Melanocyte of skin (primary cell): ENCODE results near the gene DEFB123. TPM values are rescaled to one million over a fixed set of nuclear protein-coding genes. Genes with fewer than 3 reads are reported as not detected.

Experiments used
- total RNA-seq, 2 donors: library from RNA; depleted of rRNA; stranded (reverse); fragments of >200 nt; gene quantifications; 2 replicates each; pipeline ENCODE4 v1.2.3, GENCODE V29; 2012

Gene DEFB123
- total RNA-seq, result not detected

DNA sequence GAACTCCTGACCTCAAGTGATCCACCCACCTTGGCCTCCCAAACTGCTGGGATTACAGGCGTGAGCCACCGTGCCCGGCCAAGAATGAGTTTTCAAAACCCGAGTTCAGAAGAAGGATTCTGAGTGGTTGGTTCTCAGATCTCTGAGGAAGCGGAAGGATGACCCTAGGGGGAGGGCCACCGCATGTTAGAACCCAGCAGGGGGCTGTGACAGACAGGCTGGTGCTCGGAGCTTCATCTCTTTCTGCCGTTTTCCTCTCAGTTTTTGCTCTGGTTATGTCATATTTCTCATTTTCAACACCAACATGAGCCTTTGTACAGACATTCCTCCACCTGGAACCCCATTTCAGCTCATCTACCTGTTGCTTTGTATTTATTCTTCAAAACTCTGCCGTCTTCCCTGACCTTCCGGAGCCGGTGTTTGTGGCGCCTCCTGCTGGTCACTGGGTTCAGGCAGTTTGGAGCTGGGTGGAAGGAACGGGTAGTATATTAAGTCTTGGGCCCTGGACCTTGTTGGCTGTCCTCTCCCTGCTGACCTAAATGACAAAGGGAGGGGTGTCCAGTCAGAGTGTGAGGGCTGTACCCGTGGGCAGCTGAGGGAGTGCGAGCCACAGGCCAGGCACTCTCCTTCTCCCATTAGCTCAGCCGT, at the start of gene DEFB123:
DEFB123 (plus strand) TSS at position 621 of the 648 bp plus-strand sequence. CDS start 67 bp downstream, outside the sequence.

GRCh38 chr20:31406115-31406514, 34.3 kb upstream of the DEFB123 start, which contains the start of gene DEFB121:
Gene DEFB121 (minus strand): TSS chr20:31406215. CDS start chr20:31406152, 63 bp downstream.

DNA sequence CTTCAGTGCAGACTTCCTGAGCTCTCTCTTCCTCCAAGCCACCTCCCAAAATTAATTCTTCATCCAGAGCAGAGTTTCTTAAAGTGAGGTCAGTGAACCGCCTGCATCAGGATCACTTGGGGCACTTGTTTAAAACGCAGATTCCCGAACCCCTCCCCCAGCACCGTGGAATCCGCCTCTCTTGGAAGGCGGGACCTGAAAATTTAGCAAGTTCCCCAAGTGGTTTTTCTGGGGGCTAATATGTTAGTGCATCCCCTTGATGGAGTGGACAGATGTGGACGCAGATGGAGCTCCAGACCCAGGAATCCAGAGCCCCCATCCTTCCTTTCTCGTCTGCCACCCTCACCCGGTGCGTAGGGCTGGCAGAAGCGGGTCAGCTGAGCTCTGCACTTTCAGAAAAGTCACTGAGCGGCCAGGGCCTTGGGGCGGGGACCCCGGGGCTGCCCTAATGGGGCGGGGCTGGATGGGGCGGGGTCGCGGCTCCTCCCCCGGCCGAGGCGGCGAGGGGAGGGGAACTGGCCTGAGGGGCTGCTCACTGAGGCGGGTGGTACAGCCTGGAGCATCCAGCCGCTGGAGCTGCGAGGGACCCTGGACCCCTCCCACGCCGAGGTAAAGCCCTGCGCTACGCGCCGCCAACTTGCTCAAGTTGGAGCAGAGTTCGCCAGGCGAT, 34.5 kb downstream of the DEFB123 start, which contains the start of the genes DEFB124 and REM1:
DEFB124 (minus strand) TSS at position 370 of the 670 bp plus-strand sequence. CDS start 2,114 bp downstream, outside the sequence.
REM1 (plus strand) TSS at position 531 of the 670 bp plus-strand sequence. CDS start 1,158 bp downstream, outside the sequence.

Other genes with a start within 250 kb of the DEFB123 start
- not detected for gene DEFB115, start 183.0 kb upstream of the DEFB123 start, total RNA-seq
- not detected for gene DEFB116, start 132.0 kb upstream of the DEFB123 start, total RNA-seq
- gene DEFB118, start 72.0 kb upstream of the DEFB123 start, total RNA-seq, result not detected
- not detected for gene DEFB119, start 50.0 kb upstream of the DEFB123 start, total RNA-seq
- gene DEFB121, start 34.4 kb upstream of the DEFB123 start, total RNA-seq, result not detected
- gene DEFB124, start 34.5 kb downstream of the DEFB123 start, total RNA-seq, result not detected
- gene REM1, start 34.7 kb downstream of the DEFB123 start, total RNA-seq, result not detected
- 100 to 1,000 TPM in 1 of 2 donors, 10 to 100 TPM in 1; 87.8 to 102 TPM for gene HM13, start 73.8 kb downstream of the DEFB123 start, total RNA-seq
- gene ID1, start 164.7 kb downstream of the DEFB123 start, total RNA-seq, result under 1 TPM; 0.33 to 0.69 TPM
- not detected for gene COX4I2, start 197.3 kb downstream of the DEFB123 start, total RNA-seq